ENCODE measurements around the gene FANCE. TPM values are rescaled to one million over a fixed set of nuclear protein-coding genes. Genes with fewer than 3 reads are reported as not detected.

Gene FANCE
- total and polyA plus RNA-seq, 2 experiments from 2014 or later: 5.4 to 25.5 TPM

DNA sequence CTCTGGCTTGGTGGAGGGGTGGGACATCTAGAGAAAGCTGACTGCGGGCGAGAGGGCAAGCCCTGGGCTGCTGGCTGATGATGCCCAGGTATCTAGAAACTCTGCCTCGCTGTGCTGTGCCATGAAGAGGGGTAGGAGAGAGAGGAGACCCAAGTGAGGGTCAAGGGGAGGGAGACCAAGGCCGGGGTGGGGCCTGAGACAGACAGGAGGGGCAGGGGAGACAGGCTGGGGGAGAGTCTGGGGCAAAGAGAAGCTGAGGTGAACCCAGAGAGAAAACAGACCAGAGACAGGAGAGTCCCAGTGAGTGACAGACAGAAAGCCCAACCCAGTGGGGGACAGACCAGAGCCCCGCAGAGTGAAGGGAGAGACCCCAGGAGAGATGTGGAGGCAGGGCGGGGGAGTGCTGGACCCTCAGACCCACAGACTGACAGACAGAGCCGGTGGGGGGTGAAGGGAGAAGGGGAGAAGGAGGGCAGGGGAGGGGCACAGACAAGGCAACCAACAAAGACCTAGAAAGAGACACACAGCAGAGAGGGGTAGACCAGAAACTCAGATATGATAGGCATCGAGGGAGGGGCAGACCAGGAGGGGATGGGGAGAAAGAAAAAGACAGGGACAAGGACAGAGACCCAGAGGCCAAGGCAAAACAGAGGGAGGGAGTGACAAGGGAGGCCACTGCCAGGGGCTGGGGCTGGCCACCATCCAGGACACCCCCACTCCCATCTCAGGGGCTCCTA, 38.9 kb downstream of the FANCE start:
- peaks cover 44% of the 10 kb centered on the region for H3K27me3 Mint-ChIP-seq (ENCODE audit: insufficient read depth, low read depth, poor library complexity)
- Histone ChIP-seq H3K4me3 (peak overlapping the region; percentile 60), H3K36me3 (ENCODE audit: insufficient read depth) (no peaks in the 10 kb centered on the region), H3K27ac (ENCODE audit: low read depth) (peak overlapping the region; percentile 91; the same call in 1 of the 2 replicates), H3K79me2 (replicated peaks; ENCODE audit: insufficient read depth) (peaks cover 80% of the 10 kb centered on the region), H3K4me1 (ENCODE audit: insufficient read depth) (peaks cover 97% of the 10 kb centered on the region), H3F3A (replicated peaks; ENCODE audit: low read depth) (peaks cover 24% of the 10 kb centered on the region), H4K20me1 (replicated peaks; ENCODE audit: insufficient read depth) (peaks cover 11% of the 10 kb centered on the region; the same call in 1 of the 2 replicates), H3K9me2 (ENCODE audit: insufficient read depth) (no peaks in the 10 kb centered on the region), H2AFZ (no peak overlapping the region), H3K27me3 (ENCODE audit: insufficient read depth) (no peaks in the 10 kb centered on the region), H3K4me2 (peak overlapping the region; percentile 98)
- peak overlapping the region; percentile 91 for H3K27ac Mint-ChIP-seq
- no peak for DNase-seq (ENCODE audit: low spot score)
- no peak for ATAC-seq
- peaks cover 3% of the 10 kb centered on the region; the same call in 1 of the 3 replicates for H3K36me3 Mint-ChIP-seq (ENCODE audit: low read depth)
- TF ChIP-seq, protein P1, sequence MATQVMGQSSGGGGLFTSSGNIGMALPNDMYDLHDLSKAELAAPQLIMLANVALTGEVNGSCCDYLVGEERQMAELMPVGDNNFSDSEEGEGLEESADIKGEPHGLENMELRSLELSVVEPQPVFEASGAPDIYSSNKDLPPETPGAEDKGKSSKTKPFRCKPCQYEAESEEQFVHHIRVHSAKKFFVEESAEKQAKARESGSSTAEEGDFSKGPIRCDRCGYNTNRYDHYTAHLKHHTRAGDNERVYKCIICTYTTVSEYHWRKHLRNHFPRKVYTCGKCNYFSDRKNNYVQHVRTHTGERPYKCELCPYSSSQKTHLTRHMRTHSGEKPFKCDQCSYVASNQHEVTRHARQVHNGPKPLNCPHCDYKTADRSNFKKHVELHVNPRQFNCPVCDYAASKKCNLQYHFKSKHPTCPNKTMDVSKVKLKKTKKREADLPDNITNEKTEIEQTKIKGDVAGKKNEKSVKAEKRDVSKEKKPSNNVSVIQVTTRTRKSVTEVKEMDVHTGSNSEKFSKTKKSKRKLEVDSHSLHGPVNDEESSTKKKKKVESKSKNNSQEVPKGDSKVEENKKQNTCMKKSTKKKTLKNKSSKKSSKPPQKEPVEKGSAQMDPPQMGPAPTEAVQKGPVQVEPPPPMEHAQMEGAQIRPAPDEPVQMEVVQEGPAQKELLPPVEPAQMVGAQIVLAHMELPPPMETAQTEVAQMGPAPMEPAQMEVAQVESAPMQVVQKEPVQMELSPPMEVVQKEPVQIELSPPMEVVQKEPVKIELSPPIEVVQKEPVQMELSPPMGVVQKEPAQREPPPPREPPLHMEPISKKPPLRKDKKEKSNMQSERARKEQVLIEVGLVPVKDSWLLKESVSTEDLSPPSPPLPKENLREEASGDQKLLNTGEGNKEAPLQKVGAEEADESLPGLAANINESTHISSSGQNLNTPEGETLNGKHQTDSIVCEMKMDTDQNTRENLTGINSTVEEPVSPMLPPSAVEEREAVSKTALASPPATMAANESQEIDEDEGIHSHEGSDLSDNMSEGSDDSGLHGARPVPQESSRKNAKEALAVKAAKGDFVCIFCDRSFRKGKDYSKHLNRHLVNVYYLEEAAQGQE (IDR thresholded peaks at IDR 0.05; ENCODE audit: unreplicated experiment): no peak
- TF ChIP-seq, protein P2, sequence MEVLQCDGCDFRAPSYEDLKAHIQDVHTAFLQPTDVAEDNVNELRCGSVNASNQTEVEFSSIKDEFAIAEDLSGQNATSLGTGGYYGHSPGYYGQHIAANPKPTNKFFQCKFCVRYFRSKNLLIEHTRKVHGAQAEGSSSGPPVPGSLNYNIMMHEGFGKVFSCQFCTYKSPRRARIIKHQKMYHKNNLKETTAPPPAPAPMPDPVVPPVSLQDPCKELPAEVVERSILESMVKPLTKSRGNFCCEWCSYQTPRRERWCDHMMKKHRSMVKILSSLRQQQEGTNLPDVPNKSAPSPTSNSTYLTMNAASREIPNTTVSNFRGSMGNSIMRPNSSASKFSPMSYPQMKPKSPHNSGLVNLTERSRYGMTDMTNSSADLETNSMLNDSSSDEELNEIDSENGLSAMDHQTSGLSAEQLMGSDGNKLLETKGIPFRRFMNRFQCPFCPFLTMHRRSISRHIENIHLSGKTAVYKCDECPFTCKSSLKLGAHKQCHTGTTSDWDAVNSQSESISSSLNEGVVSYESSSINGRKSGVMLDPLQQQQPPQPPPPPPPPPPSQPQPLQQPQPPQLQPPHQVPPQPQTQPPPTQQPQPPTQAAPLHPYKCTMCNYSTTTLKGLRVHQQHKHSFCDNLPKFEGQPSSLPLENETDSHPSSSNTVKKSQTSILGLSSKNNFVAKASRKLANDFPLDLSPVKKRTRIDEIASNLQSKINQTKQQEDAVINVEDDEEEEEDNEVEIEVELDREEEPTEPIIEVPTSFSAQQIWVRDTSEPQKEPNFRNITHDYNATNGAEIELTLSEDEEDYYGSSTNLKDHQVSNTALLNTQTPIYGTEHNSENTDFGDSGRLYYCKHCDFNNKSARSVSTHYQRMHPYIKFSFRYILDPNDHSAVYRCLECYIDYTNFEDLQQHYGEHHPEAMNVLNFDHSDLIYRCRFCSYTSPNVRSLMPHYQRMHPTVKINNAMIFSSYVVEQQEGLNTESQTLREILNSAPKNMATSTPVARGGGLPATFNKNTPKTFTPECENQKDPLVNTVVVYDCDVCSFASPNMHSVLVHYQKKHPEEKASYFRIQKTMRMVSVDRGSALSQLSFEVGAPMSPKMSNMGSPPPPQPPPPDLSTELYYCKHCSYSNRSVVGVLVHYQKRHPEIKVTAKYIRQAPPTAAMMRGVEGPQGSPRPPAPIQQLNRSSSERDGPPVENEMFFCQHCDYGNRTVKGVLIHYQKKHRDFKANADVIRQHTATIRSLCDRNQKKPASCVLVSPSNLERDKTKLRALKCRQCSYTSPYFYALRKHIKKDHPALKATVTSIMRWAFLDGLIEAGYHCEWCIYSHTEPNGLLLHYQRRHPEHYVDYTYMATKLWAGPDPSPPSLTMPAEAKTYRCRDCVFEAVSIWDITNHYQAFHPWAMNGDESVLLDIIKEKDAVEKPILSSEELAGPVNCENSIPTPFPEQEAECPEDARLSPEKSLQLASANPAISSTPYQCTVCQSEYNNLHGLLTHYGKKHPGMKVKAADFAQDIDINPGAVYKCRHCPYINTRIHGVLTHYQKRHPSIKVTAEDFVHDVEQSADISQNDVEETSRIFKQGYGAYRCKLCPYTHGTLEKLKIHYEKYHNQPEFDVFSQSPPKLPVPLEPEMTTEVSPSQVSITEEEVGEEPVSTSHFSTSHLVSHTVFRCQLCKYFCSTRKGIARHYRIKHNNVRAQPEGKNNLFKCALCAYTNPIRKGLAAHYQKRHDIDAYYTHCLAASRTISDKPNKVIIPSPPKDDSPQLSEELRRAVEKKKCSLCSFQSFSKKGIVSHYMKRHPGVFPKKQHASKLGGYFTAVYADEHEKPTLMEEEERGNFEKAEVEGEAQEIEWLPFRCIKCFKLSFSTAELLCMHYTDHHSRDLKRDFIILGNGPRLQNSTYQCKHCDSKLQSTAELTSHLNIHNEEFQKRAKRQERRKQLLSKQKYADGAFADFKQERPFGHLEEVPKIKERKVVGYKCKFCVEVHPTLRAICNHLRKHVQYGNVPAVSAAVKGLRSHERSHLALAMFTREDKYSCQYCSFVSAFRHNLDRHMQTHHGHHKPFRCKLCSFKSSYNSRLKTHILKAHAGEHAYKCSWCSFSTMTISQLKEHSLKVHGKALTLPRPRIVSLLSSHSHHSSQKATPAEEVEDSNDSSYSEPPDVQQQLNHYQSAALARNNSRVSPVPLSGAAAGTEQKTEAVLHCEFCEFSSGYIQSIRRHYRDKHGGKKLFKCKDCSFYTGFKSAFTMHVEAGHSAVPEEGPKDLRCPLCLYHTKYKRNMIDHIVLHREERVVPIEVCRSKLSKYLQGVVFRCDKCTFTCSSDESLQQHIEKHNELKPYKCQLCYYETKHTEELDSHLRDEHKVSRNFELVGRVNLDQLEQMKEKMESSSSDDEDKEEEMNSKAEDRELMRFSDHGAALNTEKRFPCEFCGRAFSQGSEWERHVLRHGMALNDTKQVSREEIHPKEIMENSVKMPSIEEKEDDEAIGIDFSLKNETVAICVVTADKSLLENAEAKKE (CRISPR knock-in tag; IDR thresholded peaks at IDR 0.05): no peak
- no peak for TF ChIP-seq NANOG (IDR thresholded peaks at IDR 0.05; ENCODE audit: borderline replicate concordance)
- no peak for TF ChIP-seq POLR2AphosphoS5 (IDR thresholded peaks at IDR 0.05; ENCODE audit: low read depth)
- no peak for TF ChIP-seq ZNF331 (CRISPR knock-in tag; IDR thresholded peaks at IDR 0.05; ENCODE audit: low read depth)
- no peak for TF ChIP-seq CREB1 (CRISPR knock-in tag; IDR thresholded peaks at IDR 0.05; ENCODE audit: low read depth)
- TF ChIP-seq JUNB (IDR thresholded peaks at IDR 0.05; ENCODE audit: unreplicated experiment): no peak
- no peak for TF ChIP-seq ZNF114 (CRISPR knock-in tag; IDR thresholded peaks at IDR 0.05)
- TF ChIP-seq EZH2phosphoT487 (IDR thresholded peaks at IDR 0.05; ENCODE audit: unreplicated experiment): no peak
- TF ChIP-seq STAT1 (IDR thresholded peaks at IDR 0.05; ENCODE audit: unreplicated experiment): no peak
- no peak for TF ChIP-seq EZH2 (IDR thresholded peaks at IDR 0.05; ENCODE audit: low read depth, unreplicated experiment)
- TF ChIP-seq, protein P3, sequence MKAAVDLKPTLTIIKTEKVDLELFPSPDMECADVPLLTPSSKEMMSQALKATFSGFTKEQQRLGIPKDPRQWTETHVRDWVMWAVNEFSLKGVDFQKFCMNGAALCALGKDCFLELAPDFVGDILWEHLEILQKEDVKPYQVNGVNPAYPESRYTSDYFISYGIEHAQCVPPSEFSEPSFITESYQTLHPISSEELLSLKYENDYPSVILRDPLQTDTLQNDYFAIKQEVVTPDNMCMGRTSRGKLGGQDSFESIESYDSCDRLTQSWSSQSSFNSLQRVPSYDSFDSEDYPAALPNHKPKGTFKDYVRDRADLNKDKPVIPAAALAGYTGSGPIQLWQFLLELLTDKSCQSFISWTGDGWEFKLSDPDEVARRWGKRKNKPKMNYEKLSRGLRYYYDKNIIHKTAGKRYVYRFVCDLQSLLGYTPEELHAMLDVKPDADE (IDR thresholded peaks at IDR 0.05): no peak
- TF ChIP-seq, protein P4, sequence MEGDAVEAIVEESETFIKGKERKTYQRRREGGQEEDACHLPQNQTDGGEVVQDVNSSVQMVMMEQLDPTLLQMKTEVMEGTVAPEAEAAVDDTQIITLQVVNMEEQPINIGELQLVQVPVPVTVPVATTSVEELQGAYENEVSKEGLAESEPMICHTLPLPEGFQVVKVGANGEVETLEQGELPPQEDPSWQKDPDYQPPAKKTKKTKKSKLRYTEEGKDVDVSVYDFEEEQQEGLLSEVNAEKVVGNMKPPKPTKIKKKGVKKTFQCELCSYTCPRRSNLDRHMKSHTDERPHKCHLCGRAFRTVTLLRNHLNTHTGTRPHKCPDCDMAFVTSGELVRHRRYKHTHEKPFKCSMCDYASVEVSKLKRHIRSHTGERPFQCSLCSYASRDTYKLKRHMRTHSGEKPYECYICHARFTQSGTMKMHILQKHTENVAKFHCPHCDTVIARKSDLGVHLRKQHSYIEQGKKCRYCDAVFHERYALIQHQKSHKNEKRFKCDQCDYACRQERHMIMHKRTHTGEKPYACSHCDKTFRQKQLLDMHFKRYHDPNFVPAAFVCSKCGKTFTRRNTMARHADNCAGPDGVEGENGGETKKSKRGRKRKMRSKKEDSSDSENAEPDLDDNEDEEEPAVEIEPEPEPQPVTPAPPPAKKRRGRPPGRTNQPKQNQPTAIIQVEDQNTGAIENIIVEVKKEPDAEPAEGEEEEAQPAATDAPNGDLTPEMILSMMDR (conservative IDR thresholded peaks at IDR 0.05; ENCODE audit: low read depth in 2 of 2): no peak
- no peaks in the 10 kb centered on the region for H3K9me3 Mint-ChIP-seq
- peak overlapping the region; percentile 71 for H3K4me3 Mint-ChIP-seq
- H3K4me1 Mint-ChIP-seq: peaks cover 77% of the 10 kb centered on the region
